ENCODE results near the gene CERS4. TPM values are rescaled to one million over a fixed set of nuclear protein-coding genes. Genes with fewer than 3 reads are reported as not detected.

The CERS4 gene
- total RNA-seq, 1 experiment from 2014 or later: 43.9 TPM

DNA sequence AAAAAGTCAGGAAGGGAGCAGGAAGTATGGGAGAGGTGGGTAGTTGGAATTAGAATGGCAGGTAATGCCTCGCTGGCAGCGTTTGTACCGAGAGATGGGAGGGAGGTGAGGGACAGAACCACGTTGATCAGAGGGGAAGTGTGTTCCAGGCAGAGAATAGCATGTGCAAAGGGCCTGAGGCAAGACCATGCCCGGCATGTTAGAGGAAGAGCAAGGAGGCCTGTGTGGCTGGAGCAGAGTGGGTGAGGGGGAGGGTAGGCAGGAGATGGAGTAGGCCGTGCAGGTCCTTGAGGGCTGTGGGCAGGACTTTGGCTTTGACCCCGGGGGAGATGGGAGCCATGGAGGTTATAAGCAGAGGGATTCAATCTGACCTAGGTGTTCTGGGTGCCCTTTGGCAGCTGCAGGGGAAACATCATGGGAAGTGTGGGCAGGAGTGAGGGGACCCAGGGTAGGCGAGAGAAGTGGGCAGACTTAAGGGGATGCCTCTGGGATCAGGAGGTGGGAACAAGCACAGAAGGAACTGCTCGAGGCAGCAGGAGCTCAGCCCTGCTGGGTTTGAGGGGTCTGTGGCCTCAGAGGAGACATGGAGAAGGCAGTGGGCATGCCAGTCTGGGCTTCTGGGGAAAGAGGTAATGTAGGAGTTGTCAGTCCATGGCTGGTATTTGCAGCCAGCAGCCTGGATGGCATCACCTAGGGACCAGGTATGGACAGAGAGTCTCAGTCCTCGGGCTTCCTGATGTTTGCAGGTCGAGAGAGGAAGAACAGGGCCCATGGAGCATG lies 50.2 kb downstream of the CERS4 start:
- Histone ChIP-seq H3K9me3 (ENCODE audit: low read length) (no peaks in the 10 kb centered on the region), H3K9ac (ENCODE audit: low read length) (no peak overlapping the region), H3K27ac (ENCODE audit: low read length) (no peak overlapping the region), H3K79me2 (ENCODE audit: low read length) (no peaks in the 10 kb centered on the region), H3K4me3 (ENCODE audit: low read length) (no peak overlapping the region), H3K36me3 (ENCODE audit: low read depth, low read length) (no peaks in the 10 kb centered on the region), H3K4me2 (ENCODE audit: low read length) (no peak overlapping the region), H2AFZ (ENCODE audit: low read length) (no peak overlapping the region), H3K9me2 (replicated peaks; ENCODE audit: low read length) (no peaks in the 10 kb centered on the region), H3F3A (ENCODE audit: low read length, unreplicated experiment) (no peaks in the 10 kb centered on the region), H3K4me1 (ENCODE audit: insufficient read depth, low read length) (no peaks in the 10 kb centered on the region), H3K27me3 (ENCODE audit: low read length) (no peaks in the 10 kb centered on the region), H4K20me1 (ENCODE audit: low read length) (no peaks in the 10 kb centered on the region)
- no peak for TF ChIP-seq EZH2 (IDR thresholded peaks at IDR 0.05; ENCODE audit: low read length, unreplicated experiment)
- no peak for TF ChIP-seq EZH2phosphoT487 (IDR thresholded peaks at IDR 0.05; ENCODE audit: borderline replicate concordance, low read length)
- TF ChIP-seq, protein P1, sequence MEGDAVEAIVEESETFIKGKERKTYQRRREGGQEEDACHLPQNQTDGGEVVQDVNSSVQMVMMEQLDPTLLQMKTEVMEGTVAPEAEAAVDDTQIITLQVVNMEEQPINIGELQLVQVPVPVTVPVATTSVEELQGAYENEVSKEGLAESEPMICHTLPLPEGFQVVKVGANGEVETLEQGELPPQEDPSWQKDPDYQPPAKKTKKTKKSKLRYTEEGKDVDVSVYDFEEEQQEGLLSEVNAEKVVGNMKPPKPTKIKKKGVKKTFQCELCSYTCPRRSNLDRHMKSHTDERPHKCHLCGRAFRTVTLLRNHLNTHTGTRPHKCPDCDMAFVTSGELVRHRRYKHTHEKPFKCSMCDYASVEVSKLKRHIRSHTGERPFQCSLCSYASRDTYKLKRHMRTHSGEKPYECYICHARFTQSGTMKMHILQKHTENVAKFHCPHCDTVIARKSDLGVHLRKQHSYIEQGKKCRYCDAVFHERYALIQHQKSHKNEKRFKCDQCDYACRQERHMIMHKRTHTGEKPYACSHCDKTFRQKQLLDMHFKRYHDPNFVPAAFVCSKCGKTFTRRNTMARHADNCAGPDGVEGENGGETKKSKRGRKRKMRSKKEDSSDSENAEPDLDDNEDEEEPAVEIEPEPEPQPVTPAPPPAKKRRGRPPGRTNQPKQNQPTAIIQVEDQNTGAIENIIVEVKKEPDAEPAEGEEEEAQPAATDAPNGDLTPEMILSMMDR (conservative IDR thresholded peaks at IDR 0.05; ENCODE audit: low read depth, low read length): no peak
- ChIA-PET POLR2A (ENCODE audit: unreplicated experiment) (no interaction called here), CTCF (no interaction called here)
- DNase-seq (no peak), ATAC-seq (no peak)
- no TSS peak for BruUV-seq (replicated peaks)
- intact Hi-C loops (cut with micrococcal nuclease): no loop called here

DNA sequence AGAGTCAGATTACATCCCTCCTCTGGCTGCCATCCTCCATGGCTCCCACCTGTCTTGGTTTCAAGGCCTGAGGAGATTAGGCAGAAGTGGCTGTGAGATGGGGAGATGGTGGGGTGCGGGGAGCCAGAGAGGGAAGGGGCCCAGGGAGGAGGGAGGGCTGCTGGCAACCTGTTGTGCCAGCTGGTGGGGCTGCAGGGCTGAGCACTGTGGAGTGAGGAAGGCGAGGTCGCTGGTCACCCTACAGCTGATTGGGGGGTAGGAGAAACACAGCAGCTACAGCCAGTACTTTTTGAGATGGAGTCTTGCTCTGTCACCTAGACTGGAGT lies 50.7 kb downstream of the CERS4 start:
- Histone ChIP-seq H3K79me2 (ENCODE audit: low read length) (no peaks in the 10 kb centered on the region), H3K27me3 (ENCODE audit: low read length) (no peaks in the 10 kb centered on the region), H3K27ac (ENCODE audit: low read length) (no peak overlapping the region), H3K36me3 (ENCODE audit: low read depth, low read length) (no peaks in the 10 kb centered on the region), H3K4me2 (ENCODE audit: low read length) (no peak overlapping the region), H3K4me1 (ENCODE audit: insufficient read depth, low read length) (no peaks in the 10 kb centered on the region), H3K4me3 (ENCODE audit: low read length) (no peak overlapping the region), H3F3A (ENCODE audit: low read length, unreplicated experiment) (no peaks in the 10 kb centered on the region), H2AFZ (ENCODE audit: low read length) (no peak overlapping the region), H3K9ac (ENCODE audit: low read length) (no peak overlapping the region), H3K9me2 (replicated peaks; ENCODE audit: low read length) (no peaks in the 10 kb centered on the region), H4K20me1 (ENCODE audit: low read length) (no peaks in the 10 kb centered on the region), H3K9me3 (ENCODE audit: low read length) (no peaks in the 10 kb centered on the region)
- CTCF ChIA-PET: no interaction called here
- intact Hi-C loops (cut with micrococcal nuclease): no loop called here
- POLR2A ChIA-PET (ENCODE audit: unreplicated experiment): no interaction called here
- no peak for TF ChIP-seq EZH2phosphoT487 (IDR thresholded peaks at IDR 0.05; ENCODE audit: borderline replicate concordance, low read length)
- no peak for TF ChIP-seq EZH2 (IDR thresholded peaks at IDR 0.05; ENCODE audit: low read length, unreplicated experiment)
- TF ChIP-seq, protein P1 (conservative IDR thresholded peaks at IDR 0.05; ENCODE audit: low read depth, low read length): no peak
- DNase-seq (no peak), ATAC-seq (no peak)
- no TSS peak for BruUV-seq (replicated peaks)

- no peaks in the 10 kb centered on the region for H3K79me2 ChIP-seq (ENCODE audit: low read length)
- H3F3A ChIP-seq (ENCODE audit: low read length, unreplicated experiment): no peaks in the 10 kb centered on the region
- DNase-seq: no peak
- H3K27me3 ChIP-seq (ENCODE audit: low read length): no peaks in the 10 kb centered on the region
- H3K27ac ChIP-seq (ENCODE audit: low read length): no peak overlapping the region
- no peak overlapping the region for H3K4me2 ChIP-seq (ENCODE audit: low read length)
- no TSS peak for BruUV-seq (replicated peaks)
- H3K9me3 ChIP-seq (ENCODE audit: low read length): no peaks in the 10 kb centered on the region
- no peaks in the 10 kb centered on the region for H4K20me1 ChIP-seq (ENCODE audit: low read length)
- ChIA-PET CTCF (interaction anchor here (0.5 to 0.6 kb wide), 2 partner anchors 257 to 381 kb away, joined by 4 to 5 read pairs; no protein-coding TSS in a partner anchor), POLR2A (ENCODE audit: unreplicated experiment) (no interaction called here)
- TF ChIP-seq EZH2phosphoT487 (IDR thresholded peaks at IDR 0.05; ENCODE audit: borderline replicate concordance, low read length): no peak
- TF ChIP-seq, protein P1 (conservative IDR thresholded peaks at IDR 0.05; ENCODE audit: low read depth, low read length): no peak
- no peak for TF ChIP-seq EZH2 (IDR thresholded peaks at IDR 0.05; ENCODE audit: low read length, unreplicated experiment)
- H3K9ac ChIP-seq (ENCODE audit: low read length): no peak overlapping the region
- ATAC-seq: no peak
- no peak overlapping the region for H3K4me3 ChIP-seq (ENCODE audit: low read length)
- intact Hi-C loops (cut with micrococcal nuclease): no loop called here
- no peaks in the 10 kb centered on the region for H3K4me1 ChIP-seq (ENCODE audit: insufficient read depth, low read length)
- no peaks in the 10 kb centered on the region for H3K36me3 ChIP-seq (ENCODE audit: low read depth, low read length)
- H3K9me2 ChIP-seq (replicated peaks; ENCODE audit: low read length): no peaks in the 10 kb centered on the region
- no peak overlapping the region for H2AFZ ChIP-seq (ENCODE audit: low read length)
Measured at GRCh38 chr19:8261347-8261746, 52.2 kb downstream of the CERS4 start.
